ENCODE results near the gene CD44. TPM values are rescaled to one million over a fixed set of nuclear protein-coding genes. Genes with fewer than 3 reads are reported as not detected.

CD44 gene
- total RNA-seq, 1 experiment from 2014 or later: 6.1 TPM

DNA sequence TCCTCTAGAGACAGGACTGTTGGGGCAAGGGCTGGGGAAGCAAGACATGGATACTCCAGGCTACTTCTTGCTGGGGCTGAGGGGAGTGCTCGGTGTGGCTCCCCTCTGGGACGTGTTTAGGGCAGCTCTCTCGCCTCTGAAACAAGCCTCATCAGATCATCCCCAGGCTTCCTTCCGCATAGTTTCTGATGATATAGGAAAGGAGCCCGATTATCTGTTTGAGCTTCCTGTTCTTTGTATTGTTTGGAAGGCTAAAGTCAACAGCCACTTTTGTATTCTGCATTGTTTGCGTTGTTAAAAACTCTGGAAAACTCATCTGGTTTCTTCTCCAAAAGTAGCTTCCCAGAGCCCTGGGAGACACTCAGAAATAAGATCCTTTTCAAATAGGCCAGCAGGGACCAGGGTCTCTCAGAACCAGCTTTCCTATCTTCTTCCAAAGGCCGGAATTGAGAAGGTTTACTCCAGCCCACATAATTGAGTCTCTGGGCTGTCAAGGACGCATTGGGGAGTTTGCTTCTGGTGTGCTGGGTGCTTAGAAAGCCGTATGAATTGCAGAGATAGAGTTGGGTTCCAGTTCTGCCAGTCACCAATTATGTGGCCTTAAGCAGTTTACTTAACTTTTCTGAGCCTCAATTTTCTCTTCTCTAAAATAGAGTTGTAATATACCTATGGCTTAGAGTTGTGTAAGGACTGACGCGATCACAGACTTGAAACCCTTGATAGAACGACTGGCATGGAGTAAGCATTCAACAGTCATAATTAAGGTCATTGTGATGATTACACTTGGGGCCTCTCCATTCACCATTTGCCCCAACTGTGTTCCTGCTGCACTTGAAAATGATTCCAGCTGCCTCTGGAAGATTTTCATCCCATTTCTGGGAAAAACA lies 19.1 kb downstream of the CD44 start:
- Histone ChIP-seq H3K56ac (ENCODE audit: insufficient read length, low read depth, low read length) (no peak overlapping the region), H3K27ac (ENCODE audit: insufficient read length, low read depth, low read length) (no peak overlapping the region), H2AFZ (ENCODE audit: low read length) (no peak overlapping the region), H4K5ac (ENCODE audit: insufficient read length, low read depth, low read length) (no peak overlapping the region), H2BK20ac (ENCODE audit: low read depth, low read length, poor library complexity, severe bottlenecking) (no peak overlapping the region), H4K20me1 (ENCODE audit: control insufficient read depth, insufficient read depth, insufficient read length) (no peaks in the 10 kb centered on the region), H3K27me3 (ENCODE audit: insufficient read depth, low read length) (no peaks in the 10 kb centered on the region), H3K4me1 (ENCODE audit: insufficient read depth, low read length) (peaks cover 4% of the 10 kb centered on the region), H3K23me2 (ENCODE audit: insufficient read length, low read depth, low read length, poor library complexity, severe bottlenecking) (no peaks in the 10 kb centered on the region), H3K4ac (ENCODE audit: low read depth, low read length) (no peak overlapping the region), H2BK12ac (ENCODE audit: insufficient read length, low read depth, low read length) (no peak overlapping the region), H4K91ac (ENCODE audit: insufficient read length, low read depth, low read length) (no peak overlapping the region), H2BK120ac (ENCODE audit: low read depth, low read length, poor library complexity, severe bottlenecking) (no peak overlapping the region), H3K9me3 (ENCODE audit: control insufficient read depth, low read depth, low read length) (no peaks in the 10 kb centered on the region), H2BK15ac (ENCODE audit: low read depth, low read length) (no peak overlapping the region; the same call in 1 of the 2 replicates), H3K9ac (ENCODE audit: extremely low read depth, insufficient read length, low read length) (no peak overlapping the region), H3K14ac (ENCODE audit: insufficient read depth, low read length) (no peak overlapping the region), H4K8ac (replicated peaks; ENCODE audit: insufficient read length, low read depth, low read length) (no peak overlapping the region), H2AK5ac (ENCODE audit: insufficient read length, low read length) (no peak overlapping the region), H3K4me2 (ENCODE audit: insufficient read depth, insufficient read length, low read length) (no peak overlapping the region), H2BK5ac (ENCODE audit: insufficient read length, low read length) (no peak overlapping the region), H3K79me1 (ENCODE audit: insufficient read depth, low read depth, low read length, poor library complexity, severe bottlenecking) (no peaks in the 10 kb centered on the region), H3T11ph (ENCODE audit: low read length) (no peak overlapping the region), H3K23ac (ENCODE audit: insufficient read length, low read depth, low read length) (no peak overlapping the region), H3K79me2 (ENCODE audit: insufficient read depth, low read length) (no peaks in the 10 kb centered on the region; the same call in 1 of the 2 replicates), H3K18ac (ENCODE audit: insufficient read length, low read depth, low read length) (no peak overlapping the region)
- Mint-ChIP-seq H3K4me3 (no peak overlapping the region), H3K36me3 (ENCODE audit: insufficient read depth in 1 of 3, low read depth in 3 of 3) (no peaks in the 10 kb centered on the region), H3K27ac (peak overlapping the region in 1 of 3 experiments; percentile 62; a peak in 1 of 7 replicates), H3K27me3 (ENCODE audit: low read depth) (peaks cover 1% of the 10 kb centered on the region; the same call in 1 of the 2 replicates), H3K9me3 (no peaks in the 10 kb centered on the region), H3K4me1 (peaks cover 11 to 18% of the 10 kb centered on the region in 2 experiments)
- TF ChIP-seq, protein P1, sequence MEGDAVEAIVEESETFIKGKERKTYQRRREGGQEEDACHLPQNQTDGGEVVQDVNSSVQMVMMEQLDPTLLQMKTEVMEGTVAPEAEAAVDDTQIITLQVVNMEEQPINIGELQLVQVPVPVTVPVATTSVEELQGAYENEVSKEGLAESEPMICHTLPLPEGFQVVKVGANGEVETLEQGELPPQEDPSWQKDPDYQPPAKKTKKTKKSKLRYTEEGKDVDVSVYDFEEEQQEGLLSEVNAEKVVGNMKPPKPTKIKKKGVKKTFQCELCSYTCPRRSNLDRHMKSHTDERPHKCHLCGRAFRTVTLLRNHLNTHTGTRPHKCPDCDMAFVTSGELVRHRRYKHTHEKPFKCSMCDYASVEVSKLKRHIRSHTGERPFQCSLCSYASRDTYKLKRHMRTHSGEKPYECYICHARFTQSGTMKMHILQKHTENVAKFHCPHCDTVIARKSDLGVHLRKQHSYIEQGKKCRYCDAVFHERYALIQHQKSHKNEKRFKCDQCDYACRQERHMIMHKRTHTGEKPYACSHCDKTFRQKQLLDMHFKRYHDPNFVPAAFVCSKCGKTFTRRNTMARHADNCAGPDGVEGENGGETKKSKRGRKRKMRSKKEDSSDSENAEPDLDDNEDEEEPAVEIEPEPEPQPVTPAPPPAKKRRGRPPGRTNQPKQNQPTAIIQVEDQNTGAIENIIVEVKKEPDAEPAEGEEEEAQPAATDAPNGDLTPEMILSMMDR (conservative IDR thresholded peaks at IDR 0.05): no peak
- WGBS (ENCODE audit: extremely low coverage, insufficient read length, low lambda C conversion rate): no CpG with 5 or more reads among the region's 12 CpGs
- no peak for DNase-seq
